HepG2 (cell line): ENCODE results near the gene CBX2. TPM values are rescaled to one million over a fixed set of nuclear protein-coding genes. Genes with fewer than 3 reads are reported as not detected.

ENCODE experiments used
- AKNA ChIP-seq: sonication (generic); formaldehyde crosslinking; IDR thresholded peaks from 2 replicates; pipeline ENCODE4 v1.4.0; 2020; ENCODE audit warnings: missing genetic modification reagents, borderline replicate concordance
- BRD4 ChIP-seq: sonication (generic); formaldehyde crosslinking; IDR thresholded peaks from 2 replicates; pipeline ENCODE4 v1.4.0; 2020; ENCODE audit warnings: missing genetic modification reagents
- CREM ChIP-seq, 2 experiments: sonication (generic) in 1 of 2; formaldehyde crosslinking in 1 of 2; IDR thresholded peaks; 2 replicates each; pipeline versions ENCODE4 v1.4.0 to v1.6.1; 2016 to 2020; ENCODE audit warnings: antibody characterized with exemption in 1 of 2, mild to moderate bottlenecking in 1 of 2, missing genetic modification reagents in 1 of 2
- HNRNPL ChIP-seq: fragments of 200-400 bp; formaldehyde crosslinking; IDR thresholded peaks from 2 replicates; pipeline ENCODE4 v1.6.1; 2017; ENCODE audit warnings: mild to moderate bottlenecking, low read depth, low read length
- HOXA9 ChIP-seq: sonication (generic); formaldehyde crosslinking; IDR thresholded peaks from 2 replicates; pipeline ENCODE4 v1.8.1; 2022; ENCODE audit warnings: missing genetic modification reagents, mild to moderate bottlenecking, moderate library complexity, borderline replicate concordance
- LBX2 ChIP-seq: sonication (generic); formaldehyde crosslinking; IDR thresholded peaks from 2 replicates; pipeline ENCODE4 v1.5.0; 2020; ENCODE audit warnings: missing genetic modification reagents, mild to moderate bottlenecking, borderline replicate concordance
- NR2F2 ChIP-seq: IDR thresholded peaks from 2 replicates; pipeline ENCODE4 v1.6.1; 2012; ENCODE audit warnings: low read depth, inconsistent platforms, borderline replicate concordance
- SOX13 ChIP-seq, 3 experiments: fragments of 450-650 bp in 1 of 3; sonication (generic) in 1 of 3; formaldehyde crosslinking in 1 of 3; IDR thresholded peaks in 2 of 3; conservative IDR thresholded peaks in 1 of 3; 2 replicates each; pipeline versions ENCODE4 v1.5.0 to v1.6.1; 2016 to 2020; ENCODE audit warnings: antibody characterized with exemption in 1 of 3, mild to moderate bottlenecking in 1 of 3, missing compliant biosample characterization in 1 of 3, missing genetic modification reagents in 1 of 3, moderate library complexity in 1 of 3
- ZBTB8A ChIP-seq: sonication (generic); formaldehyde crosslinking; IDR thresholded peaks from 2 replicates; pipeline ENCODE4 v1.4.0; 2020; ENCODE audit warnings: mild to moderate bottlenecking, low read depth, missing genetic modification reagents, borderline replicate concordance
- ZNF318 ChIP-seq: sonication (generic); formaldehyde crosslinking; IDR thresholded peaks from 2 replicates; pipeline ENCODE4 v1.4.0; 2020; ENCODE audit warnings: mild to moderate bottlenecking, missing genetic modification reagents
- ZNF446 ChIP-seq: sonication (generic); formaldehyde crosslinking; IDR thresholded peaks from 2 replicates; pipeline ENCODE4 v1.5.0; 2020; ENCODE audit warnings: mild to moderate bottlenecking, missing genetic modification reagents
- ZNF589 ChIP-seq: sonication (generic); formaldehyde crosslinking; conservative IDR thresholded peaks from 2 replicates; pipeline ENCODE4 v1.8.0; 2022; ENCODE audit warnings: mild to moderate bottlenecking, moderate library complexity, missing genetic modification reagents
- ZSCAN22 ChIP-seq: sonication (generic); formaldehyde crosslinking; IDR thresholded peaks from 2 replicates; pipeline ENCODE4 v1.4.0; 2020; ENCODE audit warnings: mild to moderate bottlenecking, missing genetic modification reagents
- polyA plus RNA-seq, 8 experiments: library from polyadenylated mRNA; depleted of rRNA in 3 of 8; stranded (reverse) in 7 of 8; unstranded in 1 of 8; fragments of >200 nt; fragmentation: Illumina TruSeq in 4 of 8; extraction: Trizol in 4 of 8; gene quantifications; 2 replicates each; pipeline versions ENCODE4 v1.2.1 to v1.2.3, GENCODE V29; 2011 to 2016; ENCODE audit warnings: low read depth in 4 of 8, missing spikeins in 1 of 8, mixed read lengths in 1 of 8; ENCODE audit not compliant: insufficient read depth in 1 of 8
- total RNA-seq, 5 experiments: library from RNA; depleted of rRNA; stranded (reverse); fragments of >200 nt; fragmentation: Illumina TruSeq; extraction: Trizol; gene quantifications; 2 replicates each; pipeline ENCODE4 v1.2.3, GENCODE V29; 2016; ENCODE audit warnings: low read depth in 1 of 5

Gene CBX2
- total and polyA plus RNA-seq, 2 of the 13 experiments (the other 11 are each of a cell fraction or from before 2014, with no cell fraction given), result 14.5 to 31.1 TPM

- no peak; the same call in 1 of the 2 replicates for TF ChIP-seq ZNF446
- TF ChIP-seq ZBTB8A (CRISPR knock-in tag), result no peak
- 0 out of 2 replicates have a peak, but pooled peaks have one; percentile 15 for TF ChIP-seq SOX13 (IDR thresholded peaks at IDR 0.05)
- TF ChIP-seq SOX13 (CRISPR knock-in tag; conservative IDR thresholded peaks at IDR 0.05 in 1 of 2, IDR thresholded peaks at IDR 0.05 in 1 of 2), result no peak
- 0 out of 2 replicates have a peak, but pooled peaks have one; percentile 16 for TF ChIP-seq ZSCAN22
- TF ChIP-seq CREM (IDR thresholded peaks at IDR 0.05), result no peak
- no peak for TF ChIP-seq CREM (CRISPR knock-in tag; IDR thresholded peaks at IDR 0.05)
- TF ChIP-seq AKNA (CRISPR knock-in tag), result no peak
- peak; percentile 84 for TF ChIP-seq BRD4 (CRISPR knock-in tag)
- peak; percentile 40; the same call in 1 of the 2 replicates for TF ChIP-seq LBX2 (CRISPR knock-in tag)
- no peak for TF ChIP-seq NR2F2
- TF ChIP-seq HOXA9 (CRISPR knock-in tag), result no peak; the same call in 1 of the 2 replicates
- no peak for TF ChIP-seq HNRNPL
- no peak for TF ChIP-seq ZNF589 (CRISPR knock-in tag)
- TF ChIP-seq ZNF318 (CRISPR knock-in tag), result no peak
Observed at GRCh38 chr17:79798299-79799173, 20.6 kb downstream of the CBX2 start (continued).
